Panc1 (cell line): ENCODE results near the gene ERICH3. TPM values are rescaled to one million over a fixed set of nuclear protein-coding genes. Genes with fewer than 3 reads are reported as not detected.

Experiments used
- ATAC-seq: fragments of 200-7000 bp; cut with Tn5 transposase; 2 replicates; pipeline ENCODE4 v1.9.1; 2020; ENCODE audit warnings: mild to moderate bottlenecking, moderate library complexity
- BruUV-seq: library from RNA; stranded (reverse); fragments of 400-500 nt; replicated peaks from 2 replicates; lab custom pipeline; 2021; lab: Mats Ljungman, UMichigan
- CTCF ChIA-PET: fragments of 300-600 bp; sonication (Branson Sonifier 250); formaldehyde crosslinking; loops from one replicate; lab custom pipeline; 2022; ENCODE audit warnings: antibody characterized with exemption; lab: Charles Lee
- POLR2A ChIA-PET: fragments of 300-600 bp; sonication (Branson Sonifier 250); formaldehyde crosslinking; loops from one replicate; lab custom pipeline; 2022; ENCODE audit warnings: antibody characterized with exemption; lab: Charles Lee
- DNase-seq: peaks from one replicate; pipeline ENCODE4 v3.0.0-alpha.2; 2010; ENCODE audit warnings: low read depth, low spot score
- H3K27ac ChIP-seq: 2 replicates; pipeline ENCODE4 v1.5.1; 2011; ENCODE audit warnings: mild to moderate bottlenecking, low read length, inconsistent platforms
- H3K27me3 ChIP-seq: fragments of 200-500 bp; sonication (Bioruptor generic); 2 replicates; pipeline ENCODE4 v1.6.0; 2014; ENCODE audit warnings: low read length, inconsistent platforms; ENCODE audit not compliant: control insufficient read depth, insufficient read depth
- H3K36me3 ChIP-seq: fragments of 200-500 bp; sonication (Bioruptor generic); 2 replicates; pipeline ENCODE4 v1.5.1; 2014; ENCODE audit warnings: inconsistent platforms, mild to moderate bottlenecking, low read length, moderate library complexity; ENCODE audit not compliant: control insufficient read depth, insufficient read depth
- H3K4me1 ChIP-seq: 2 replicates; pipeline ENCODE4 v1.5.1; 2011; ENCODE audit warnings: inconsistent platforms, mild to moderate bottlenecking, low read length, moderate library complexity; ENCODE audit not compliant: control insufficient read depth, insufficient read depth
- H3K4me3 ChIP-seq, 2 experiments: 2 replicates each; pipeline ENCODE4 v1.5.1; 2011 to 2012; ENCODE audit warnings: low read depth in 2 of 2, low read length in 2 of 2, mild to moderate bottlenecking in 2 of 2, inconsistent platforms in 1 of 2, moderate library complexity in 1 of 2
- H3K9me3 ChIP-seq: fragments of 200-500 bp; sonication (Bioruptor generic); 2 replicates; pipeline ENCODE4 v1.5.1; 2014; ENCODE audit warnings: low read depth, mild to moderate bottlenecking, inconsistent platforms, low read length, moderate library complexity; ENCODE audit not compliant: control insufficient read depth, insufficient read depth
- POLR2AphosphoS5 ChIP-seq: IDR thresholded peaks from 2 replicates; pipeline ENCODE4 v1.6.1; 2012; ENCODE audit warnings: mild to moderate bottlenecking, low read depth, low read length, moderate library complexity
- SIN3A ChIP-seq: IDR thresholded peaks from 2 replicates; pipeline ENCODE4 v1.6.1; 2012; ENCODE audit warnings: low read depth, mild to moderate bottlenecking, low read length, moderate library complexity, borderline replicate concordance; ENCODE audit not compliant: insufficient read depth
- TCF7L2 ChIP-seq: IDR thresholded peaks from 2 replicates; pipeline ENCODE4 v1.6.1; 2011; ENCODE audit warnings: mild to moderate bottlenecking, low read depth, low read length, inconsistent platforms
- in situ Hi-C: cut with HindIII; loops from 2 replicates; pipeline ENCODE4 v1.10.0; 2016; ENCODE audit warnings: low sequenced_read_pairs, low pct_unique_long_range_greater_than_20kb
- intact Hi-C: fragments of 100-400 bp; cut with micrococcal nuclease; formaldehyde crosslinking; loops from one replicate; pipeline ENCODE4 v1.10.0; 2022; ENCODE audit not compliant: unreplicated experiment
- total RNA-seq: library from RNA; stranded (reverse); gene quantifications from one replicate; pipeline ENCODE4 v1.2.1, GENCODE V29; 2021; ENCODE audit not compliant: unreplicated experiment
- TF ChIP-seq, protein P1 (sequence below): fragments of 450-650 bp; IDR thresholded peaks from 2 replicates; pipeline ENCODE4 v1.5.1; 2017; ENCODE audit warnings: mild to moderate bottlenecking
- TF ChIP-seq, protein P2 (sequence below), 2 experiments: IDR thresholded peaks; 2 replicates each; pipeline ENCODE4 v1.6.1; 2011 to 2012; ENCODE audit warnings: low read depth in 2 of 2, control low read depth in 1 of 2, low read length in 1 of 2, mild to moderate bottlenecking in 1 of 2, moderate library complexity in 1 of 2; ENCODE audit not compliant: insufficient read depth in 1 of 2

Gene ERICH3
- total RNA-seq, 1 experiment from 2014 or later, result not detected

- peaks cover 3% of the 10 kb centered on the region; the same call in 1 of the 2 replicates for H3K9me3 ChIP-seq
- no peak for ATAC-seq
- no peak for DNase-seq
These were observed 87.2 kb downstream of the ERICH3 start for GRCh38 chr1:74586253-74586897.

GRCh38 chr1:74584185-74584584, 89.4 kb downstream of the ERICH3 start:
- intact Hi-C loops, result no loop called here
- DNase-seq, result no peak
- ChIA-PET POLR2A (no interaction called here), CTCF (no interaction called here)
- TF ChIP-seq, protein P1, sequence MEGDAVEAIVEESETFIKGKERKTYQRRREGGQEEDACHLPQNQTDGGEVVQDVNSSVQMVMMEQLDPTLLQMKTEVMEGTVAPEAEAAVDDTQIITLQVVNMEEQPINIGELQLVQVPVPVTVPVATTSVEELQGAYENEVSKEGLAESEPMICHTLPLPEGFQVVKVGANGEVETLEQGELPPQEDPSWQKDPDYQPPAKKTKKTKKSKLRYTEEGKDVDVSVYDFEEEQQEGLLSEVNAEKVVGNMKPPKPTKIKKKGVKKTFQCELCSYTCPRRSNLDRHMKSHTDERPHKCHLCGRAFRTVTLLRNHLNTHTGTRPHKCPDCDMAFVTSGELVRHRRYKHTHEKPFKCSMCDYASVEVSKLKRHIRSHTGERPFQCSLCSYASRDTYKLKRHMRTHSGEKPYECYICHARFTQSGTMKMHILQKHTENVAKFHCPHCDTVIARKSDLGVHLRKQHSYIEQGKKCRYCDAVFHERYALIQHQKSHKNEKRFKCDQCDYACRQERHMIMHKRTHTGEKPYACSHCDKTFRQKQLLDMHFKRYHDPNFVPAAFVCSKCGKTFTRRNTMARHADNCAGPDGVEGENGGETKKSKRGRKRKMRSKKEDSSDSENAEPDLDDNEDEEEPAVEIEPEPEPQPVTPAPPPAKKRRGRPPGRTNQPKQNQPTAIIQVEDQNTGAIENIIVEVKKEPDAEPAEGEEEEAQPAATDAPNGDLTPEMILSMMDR, result no peak
- TF ChIP-seq, protein P2, sequence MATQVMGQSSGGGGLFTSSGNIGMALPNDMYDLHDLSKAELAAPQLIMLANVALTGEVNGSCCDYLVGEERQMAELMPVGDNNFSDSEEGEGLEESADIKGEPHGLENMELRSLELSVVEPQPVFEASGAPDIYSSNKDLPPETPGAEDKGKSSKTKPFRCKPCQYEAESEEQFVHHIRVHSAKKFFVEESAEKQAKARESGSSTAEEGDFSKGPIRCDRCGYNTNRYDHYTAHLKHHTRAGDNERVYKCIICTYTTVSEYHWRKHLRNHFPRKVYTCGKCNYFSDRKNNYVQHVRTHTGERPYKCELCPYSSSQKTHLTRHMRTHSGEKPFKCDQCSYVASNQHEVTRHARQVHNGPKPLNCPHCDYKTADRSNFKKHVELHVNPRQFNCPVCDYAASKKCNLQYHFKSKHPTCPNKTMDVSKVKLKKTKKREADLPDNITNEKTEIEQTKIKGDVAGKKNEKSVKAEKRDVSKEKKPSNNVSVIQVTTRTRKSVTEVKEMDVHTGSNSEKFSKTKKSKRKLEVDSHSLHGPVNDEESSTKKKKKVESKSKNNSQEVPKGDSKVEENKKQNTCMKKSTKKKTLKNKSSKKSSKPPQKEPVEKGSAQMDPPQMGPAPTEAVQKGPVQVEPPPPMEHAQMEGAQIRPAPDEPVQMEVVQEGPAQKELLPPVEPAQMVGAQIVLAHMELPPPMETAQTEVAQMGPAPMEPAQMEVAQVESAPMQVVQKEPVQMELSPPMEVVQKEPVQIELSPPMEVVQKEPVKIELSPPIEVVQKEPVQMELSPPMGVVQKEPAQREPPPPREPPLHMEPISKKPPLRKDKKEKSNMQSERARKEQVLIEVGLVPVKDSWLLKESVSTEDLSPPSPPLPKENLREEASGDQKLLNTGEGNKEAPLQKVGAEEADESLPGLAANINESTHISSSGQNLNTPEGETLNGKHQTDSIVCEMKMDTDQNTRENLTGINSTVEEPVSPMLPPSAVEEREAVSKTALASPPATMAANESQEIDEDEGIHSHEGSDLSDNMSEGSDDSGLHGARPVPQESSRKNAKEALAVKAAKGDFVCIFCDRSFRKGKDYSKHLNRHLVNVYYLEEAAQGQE (IDR thresholded peaks at IDR 0.05; ENCODE audit: insufficient read depth in 1 of 2, low read depth in 2 of 2, low read length in 1 of 2), result no peak
- TF ChIP-seq SIN3A (no peak), POLR2AphosphoS5 (no peak), TCF7L2 (no peak)
- H3K36me3 ChIP-seq, result no peaks in the 10 kb centered on the region
- BruUV-seq, result no TSS peak
- no peak overlapping the region for H3K4me3 ChIP-seq
- in situ Hi-C loops, result no loop called here
- no peak overlapping the region for H3K27ac ChIP-seq
- ATAC-seq, result no peak
- no peaks in the 10 kb centered on the region for H3K27me3 ChIP-seq
- peaks cover 3% of the 10 kb centered on the region; the same call in 1 of the 2 replicates for H3K9me3 ChIP-seq
- no peaks in the 10 kb centered on the region for H3K4me1 ChIP-seq

More at GRCh38 chr1:74586253-74586897, 87.2 kb downstream of the ERICH3 start:
- Histone ChIP-seq H3K27ac (no peak overlapping the region), H3K4me3 (peak overlapping the region; percentile 4 to 14; a peak in 2 of 4 replicates), H3K27me3 (no peaks in the 10 kb centered on the region), H3K4me1 (no peaks in the 10 kb centered on the region), H3K36me3 (no peaks in the 10 kb centered on the region)
- ChIA-PET CTCF (no interaction called here), POLR2A (no interaction called here)
- in situ Hi-C loops, result no loop called here
- intact Hi-C loops, result no loop called here
- TF ChIP-seq, protein P2 (IDR thresholded peaks at IDR 0.05; ENCODE audit: insufficient read depth in 1 of 2, low read depth in 2 of 2, low read length in 1 of 2), result no peak
- TF ChIP-seq, protein P1, result no peak
- TF ChIP-seq TCF7L2, result no peak
- no peak for TF ChIP-seq POLR2AphosphoS5
- no peak for TF ChIP-seq SIN3A
- no TSS peak for BruUV-seq
